LNCaP clone FGC (cell line): ENCODE results near the gene ENPP4.

ENCODE experiments used
- DNase-seq: peaks from one replicate; pipeline ENCODE4 v3.0.0-alpha.2; 2011; ENCODE audit warnings: low read depth
- H3K4me3 ChIP-seq: 2 replicates; pipeline ENCODE4 v1.5.1; 2011; ENCODE audit warnings: mild to moderate bottlenecking, low read depth, low read length, control low read depth
- TF ChIP-seq, protein P1 (sequence below): IDR thresholded peaks from 2 replicates; pipeline ENCODE4 v1.5.1; 2012; ENCODE audit warnings: mild to moderate bottlenecking; ENCODE audit not compliant: control insufficient read depth, insufficient read depth; ENCODE audit errors: extremely low read depth

ENPP4 gene

GRCh38 chr6:46156701-46157100 is 26.9 kb downstream of the ENPP4 start:
- no peak for DNase-seq
- H3K4me3 ChIP-seq: no peak overlapping the region
- TF ChIP-seq, protein P1, sequence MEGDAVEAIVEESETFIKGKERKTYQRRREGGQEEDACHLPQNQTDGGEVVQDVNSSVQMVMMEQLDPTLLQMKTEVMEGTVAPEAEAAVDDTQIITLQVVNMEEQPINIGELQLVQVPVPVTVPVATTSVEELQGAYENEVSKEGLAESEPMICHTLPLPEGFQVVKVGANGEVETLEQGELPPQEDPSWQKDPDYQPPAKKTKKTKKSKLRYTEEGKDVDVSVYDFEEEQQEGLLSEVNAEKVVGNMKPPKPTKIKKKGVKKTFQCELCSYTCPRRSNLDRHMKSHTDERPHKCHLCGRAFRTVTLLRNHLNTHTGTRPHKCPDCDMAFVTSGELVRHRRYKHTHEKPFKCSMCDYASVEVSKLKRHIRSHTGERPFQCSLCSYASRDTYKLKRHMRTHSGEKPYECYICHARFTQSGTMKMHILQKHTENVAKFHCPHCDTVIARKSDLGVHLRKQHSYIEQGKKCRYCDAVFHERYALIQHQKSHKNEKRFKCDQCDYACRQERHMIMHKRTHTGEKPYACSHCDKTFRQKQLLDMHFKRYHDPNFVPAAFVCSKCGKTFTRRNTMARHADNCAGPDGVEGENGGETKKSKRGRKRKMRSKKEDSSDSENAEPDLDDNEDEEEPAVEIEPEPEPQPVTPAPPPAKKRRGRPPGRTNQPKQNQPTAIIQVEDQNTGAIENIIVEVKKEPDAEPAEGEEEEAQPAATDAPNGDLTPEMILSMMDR: no peak

DNA sequence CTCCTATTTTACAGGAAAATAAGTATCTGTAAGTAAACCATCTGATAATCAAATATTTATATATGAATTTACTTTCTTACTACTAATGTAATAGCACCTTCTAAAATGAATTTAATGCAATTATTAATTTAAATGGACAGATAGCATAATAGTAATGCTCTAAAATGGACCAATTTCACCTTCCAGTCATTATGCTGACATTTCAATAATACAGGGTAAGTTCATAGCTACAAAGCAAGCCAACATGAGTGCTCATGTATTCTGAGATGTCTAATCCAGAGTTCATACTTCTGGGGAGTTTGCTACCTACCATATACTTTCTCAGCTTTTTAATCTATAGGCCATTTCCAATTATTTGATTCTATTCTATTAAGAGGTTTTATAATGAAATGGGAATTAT is 29.4 kb downstream of the ENPP4 start:
- H3K4me3 ChIP-seq: no peak overlapping the region
- TF ChIP-seq, protein P1: no peak
- DNase-seq: no peak

GRCh38 chr6:46160102-46160501 is 30.3 kb downstream of the ENPP4 start:
- no peak for DNase-seq
- TF ChIP-seq, protein P1: no peak

DNA sequence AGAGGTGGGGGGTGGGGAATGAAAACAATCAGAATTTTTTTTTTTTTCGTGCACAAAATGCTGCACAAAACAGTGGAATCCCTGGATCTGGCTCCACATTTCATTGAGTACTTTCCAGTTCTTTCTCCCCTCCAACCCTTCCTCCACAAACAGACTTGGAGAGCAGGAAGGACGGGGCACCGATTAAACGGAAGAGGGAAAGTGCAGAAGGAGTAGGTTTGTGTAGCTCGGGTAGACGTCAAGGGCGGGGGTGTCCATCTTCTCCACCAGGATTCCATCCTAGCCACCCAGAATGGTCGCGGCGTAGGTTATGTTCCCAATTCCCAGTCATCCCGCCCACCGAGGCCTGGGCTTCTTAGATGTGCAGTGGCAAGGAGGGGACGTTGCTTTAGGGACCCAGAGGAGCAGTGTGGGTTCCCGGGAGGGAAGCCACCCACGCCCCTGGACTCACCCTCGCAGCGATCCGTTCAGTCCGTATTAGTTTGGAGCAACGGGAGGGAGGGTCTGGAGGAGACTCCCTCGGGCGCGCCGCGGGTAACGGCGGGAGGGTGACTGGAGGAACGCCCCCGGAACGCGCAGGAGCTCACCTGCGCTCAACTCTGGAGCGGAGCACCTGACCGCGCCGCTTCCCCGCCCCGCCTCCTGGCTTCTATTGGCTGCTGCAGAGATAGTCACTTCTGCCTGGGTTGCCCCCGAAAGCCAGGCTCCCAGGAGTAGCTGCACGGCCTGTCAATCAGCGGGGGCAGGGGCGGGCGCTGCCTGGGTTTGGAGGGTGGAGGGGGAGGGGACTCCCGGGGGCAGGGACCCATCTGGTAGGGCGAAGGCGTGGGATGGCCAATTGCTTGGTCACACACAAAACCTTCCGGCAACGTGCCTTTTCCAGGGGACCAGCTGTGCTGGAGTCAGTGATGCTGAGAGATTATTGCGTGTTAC is 40.8 kb downstream of the ENPP4 start, which contains the start of gene ENPP5:
Gene ENPP5 (minus strand): TSS at position 624 of the 933 bp plus-strand sequence. CDS start 2,718 bp downstream, outside the sequence.
- peak within 1 kb of the TSS; percentile 93 for H3K4me3 ChIP-seq
- TF ChIP-seq, protein P1: no peak
- DNase-seq: peak; percentile 82

More at GRCh38 chr6:46160102-46160501, 30.3 kb downstream of the ENPP4 start:
- H3K4me3 ChIP-seq: no peak overlapping the region

- DNase-seq: no peak
- TF ChIP-seq, protein P1: no peak
- no peak overlapping the region for H3K4me3 ChIP-seq
Observed at GRCh38 chr6:46172176-46172575, 42.4 kb downstream of the ENPP4 start.

DNA sequence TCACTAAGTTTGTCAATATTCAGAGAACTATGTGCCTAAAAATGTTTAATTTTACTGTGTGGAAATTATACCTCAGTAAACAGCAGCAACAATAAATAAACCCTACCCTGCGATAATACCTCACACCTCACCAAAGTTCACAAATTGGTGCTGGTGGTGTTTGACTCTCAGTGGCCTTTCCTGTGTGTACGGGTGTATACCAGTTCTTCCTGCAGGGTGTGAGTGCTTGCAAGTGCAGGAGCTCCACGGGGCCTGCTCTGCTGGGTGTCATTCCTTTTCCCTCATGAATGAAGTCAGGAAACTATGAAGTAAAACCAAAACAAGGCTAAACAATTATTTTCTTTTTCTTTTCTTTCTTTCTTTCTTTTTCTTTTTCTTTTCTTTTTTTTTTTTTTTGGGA is 45.1 kb downstream of the ENPP4 start:
- TF ChIP-seq, protein P1: no peak
- DNase-seq: no peak
- no peak overlapping the region for H3K4me3 ChIP-seq
